ENCODE data around the gene LKAAEAR1. TPM values are rescaled to one million over a fixed set of nuclear protein-coding genes. Genes with fewer than 3 reads are reported as not detected.

The LKAAEAR1 gene
- total RNA-seq, 1 donor, result 5.7 TPM

GRCh38 chr20:64053841-64054661, 30.1 kb downstream of the LKAAEAR1 start:
- peak in 1 of 3 donors; percentile 61 for DNase-seq (ENCODE audit: low read depth in 2 of 3, low spot score in 2 of 3)

GRCh38 chr20:64052987-64053840, 31.0 kb downstream of the LKAAEAR1 start:
- no peak for DNase-seq (ENCODE audit: low read depth in 2 of 3, low spot score in 2 of 3)

GRCh38 chr20:64052326-64052722, 31.9 kb downstream of the LKAAEAR1 start:
- no peak for DNase-seq (ENCODE audit: low read depth in 2 of 3, low spot score in 2 of 3)

GRCh38 chr20:64051561-64052325, 32.5 kb downstream of the LKAAEAR1 start:
- no peak for DNase-seq (ENCODE audit: low read depth in 2 of 3, low spot score in 2 of 3)

GRCh38 chr20:64051033-64051452, 33.2 kb downstream of the LKAAEAR1 start:
- DNase-seq (ENCODE audit: low read depth in 2 of 3, low spot score in 2 of 3), result no peak

GRCh38 chr20:64050261-64051032, 33.8 kb downstream of the LKAAEAR1 start:
- no peak for DNase-seq (ENCODE audit: low read depth in 2 of 3, low spot score in 2 of 3)

- no peak for DNase-seq (ENCODE audit: low read depth in 2 of 3, low spot score in 2 of 3)
Observed at GRCh38 chr20:64049878-64050260, 34.3 kb downstream of the LKAAEAR1 start.

GRCh38 chr20:64049060-64049877, 34.9 kb downstream of the LKAAEAR1 start, which contains the start of gene SOX18:
SOX18 (minus strand) TSS chr20:64049639; CDS start chr20:64049516, 123 bp downstream.
- DNase-seq (ENCODE audit: low read depth in 2 of 3, low spot score in 2 of 3), result no peak

GRCh38 chr20:64048402-64049044, 35.7 kb downstream of the LKAAEAR1 start:
- DNase-seq (ENCODE audit: low read depth in 2 of 3, low spot score in 2 of 3), result no peak

GRCh38 chr20:64047968-64048401, 36.2 kb downstream of the LKAAEAR1 start:
- no peak for DNase-seq (ENCODE audit: low read depth in 2 of 3, low spot score in 2 of 3)

- DNase-seq (ENCODE audit: low read depth in 2 of 3, low spot score in 2 of 3), result no peak
Observed at GRCh38 chr20:64047046-64047389, 37.2 kb downstream of the LKAAEAR1 start.

GRCh38 chr20:64045346-64046011, 38.7 kb downstream of the LKAAEAR1 start:
- DNase-seq (ENCODE audit: low read depth in 2 of 3, low spot score in 2 of 3), result no peak

- DNase-seq (ENCODE audit: low read depth in 2 of 3, low spot score in 2 of 3), result no peak
Observed at GRCh38 chr20:64044484-64045247, 39.5 kb downstream of the LKAAEAR1 start.

GRCh38 chr20:64043768-64044167, 40.4 kb downstream of the LKAAEAR1 start:
- no peak for DNase-seq (ENCODE audit: low read depth in 2 of 3, low spot score in 2 of 3)

- peak in 1 of 3 donors; percentile 53 for DNase-seq (ENCODE audit: low read depth in 2 of 3, low spot score in 2 of 3)
Observed at GRCh38 chr20:64042054-64042781, 42.0 kb downstream of the LKAAEAR1 start.

GRCh38 chr20:64041781-64042053, 42.5 kb downstream of the LKAAEAR1 start:
- no peak for DNase-seq (ENCODE audit: low read depth in 2 of 3, low spot score in 2 of 3)
